Peyer's patch (tissue), 4 donors: Measurements from ENCODE around the gene LANCL3. TPM values are rescaled to one million over a fixed set of nuclear protein-coding genes. Genes with fewer than 3 reads are reported as not detected.
"Not testable (repeated sequence)": the region's sequence is repeated elsewhere in the genome, so short reads cannot be mapped to it uniquely, and the experiment has no call there.

Experiments
- DNase-seq, 3 donors: peaks; one replicate each; pipeline ENCODE4 v3.0.0-alpha.2; 2017 to 2019
- H3K27ac ChIP-seq, 4 donors: fragments of 200-600 bp; sonication (generic); one replicate each; pipeline ENCODE4 v1.5.1; 2016 to 2019
- H3K27me3 ChIP-seq, 2 donors: fragments of 200-600 bp; sonication (generic); one replicate each; pipeline ENCODE4 v1.5.1; 2019
- H3K36me3 ChIP-seq, 3 donors: fragments of 200-600 bp; sonication (generic); one replicate each; pipeline ENCODE4 v1.5.1; 2016 to 2019
- H3K4me1 ChIP-seq, 4 donors: fragments of 200-600 bp; sonication (generic); one replicate each; pipeline ENCODE4 v1.5.1; 2016 to 2019
- H3K4me3 ChIP-seq, 4 donors: fragments of 200-600 bp; sonication (generic); 1 replicate in 3 of 4; 2 replicates in 1 of 4; pipeline ENCODE4 v1.5.1; 2016 to 2019; ENCODE audit warnings: mild to moderate bottlenecking in 1 of 4
- H3K9me3 ChIP-seq, 4 donors: fragments of 200-600 bp; sonication (generic); one replicate each; pipeline ENCODE4 v1.5.1; 2016 to 2019; ENCODE audit warnings: mild to moderate bottlenecking in 1 of 4
- POLR2A ChIP-seq, 2 donors: fragments of 450-650 bp; IDR thresholded peaks; one replicate each; pipeline ENCODE4 v1.5.1; 2017; ENCODE audit warnings: antibody characterized with exemption in 2 of 2, mild to moderate bottlenecking in 2 of 2, moderate library complexity in 2 of 2
- total RNA-seq, 4 donors: library from RNA; depleted of rRNA; stranded (reverse); fragments of >200 nt; gene quantifications; one replicate each; pipeline ENCODE4 v1.1.0, GENCODE V29; 2016
- TF ChIP-seq, protein P1 (sequence below), 6 experiments: fragments of 450-650 bp in 4 of 6; fragments of 200-600 bp in 2 of 6; sonication (generic) in 1 of 6; IDR thresholded peaks; one replicate each; pipeline ENCODE4 v1.5.1; 2017 to 2019; ENCODE audit warnings: antibody characterized with exemption in 6 of 6, mild to moderate bottlenecking in 3 of 6, moderate library complexity in 1 of 6

Gene LANCL3
- total RNA-seq, 4 donors from 2014 or later, result 0.28 to 3.4 (median 0.88) TPM; not detected in 1

DNA sequence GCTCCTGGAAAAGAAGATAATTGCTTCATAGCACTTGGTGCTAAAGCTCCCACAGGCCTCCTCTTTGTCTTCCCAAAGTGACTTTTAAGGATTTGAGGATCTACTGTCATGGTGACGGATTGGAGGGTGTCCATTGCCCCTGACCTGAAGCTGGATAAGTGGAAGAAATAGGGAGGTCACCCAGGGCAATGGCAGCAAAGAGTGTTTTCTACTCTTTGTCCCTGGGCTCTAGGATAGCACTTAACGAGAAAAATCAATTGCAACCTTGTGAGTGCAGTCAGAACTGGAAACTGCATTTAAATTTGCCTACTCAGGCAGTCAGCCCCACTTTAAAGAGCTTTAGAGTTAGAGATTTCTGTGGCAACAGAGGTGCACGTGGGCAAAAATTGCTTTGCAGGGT is 70.4 kb downstream of the LANCL3 start:
- H3K4me3 ChIP-seq, result no peak overlapping the region
- no peaks in the 10 kb centered on the region for H3K27me3 ChIP-seq
- H3K27ac ChIP-seq, result no peak overlapping the region
- no peak for TF ChIP-seq POLR2A (IDR thresholded peaks at IDR 0.05)
- TF ChIP-seq, protein P1, sequence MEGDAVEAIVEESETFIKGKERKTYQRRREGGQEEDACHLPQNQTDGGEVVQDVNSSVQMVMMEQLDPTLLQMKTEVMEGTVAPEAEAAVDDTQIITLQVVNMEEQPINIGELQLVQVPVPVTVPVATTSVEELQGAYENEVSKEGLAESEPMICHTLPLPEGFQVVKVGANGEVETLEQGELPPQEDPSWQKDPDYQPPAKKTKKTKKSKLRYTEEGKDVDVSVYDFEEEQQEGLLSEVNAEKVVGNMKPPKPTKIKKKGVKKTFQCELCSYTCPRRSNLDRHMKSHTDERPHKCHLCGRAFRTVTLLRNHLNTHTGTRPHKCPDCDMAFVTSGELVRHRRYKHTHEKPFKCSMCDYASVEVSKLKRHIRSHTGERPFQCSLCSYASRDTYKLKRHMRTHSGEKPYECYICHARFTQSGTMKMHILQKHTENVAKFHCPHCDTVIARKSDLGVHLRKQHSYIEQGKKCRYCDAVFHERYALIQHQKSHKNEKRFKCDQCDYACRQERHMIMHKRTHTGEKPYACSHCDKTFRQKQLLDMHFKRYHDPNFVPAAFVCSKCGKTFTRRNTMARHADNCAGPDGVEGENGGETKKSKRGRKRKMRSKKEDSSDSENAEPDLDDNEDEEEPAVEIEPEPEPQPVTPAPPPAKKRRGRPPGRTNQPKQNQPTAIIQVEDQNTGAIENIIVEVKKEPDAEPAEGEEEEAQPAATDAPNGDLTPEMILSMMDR (IDR thresholded peaks at IDR 0.05), result no peak
- no peaks in the 10 kb centered on the region for H3K4me1 ChIP-seq
- H3K9me3 ChIP-seq, result no peaks in the 10 kb centered on the region
- H3K36me3 ChIP-seq, result no peaks in the 10 kb centered on the region
- no peak for DNase-seq

DNA sequence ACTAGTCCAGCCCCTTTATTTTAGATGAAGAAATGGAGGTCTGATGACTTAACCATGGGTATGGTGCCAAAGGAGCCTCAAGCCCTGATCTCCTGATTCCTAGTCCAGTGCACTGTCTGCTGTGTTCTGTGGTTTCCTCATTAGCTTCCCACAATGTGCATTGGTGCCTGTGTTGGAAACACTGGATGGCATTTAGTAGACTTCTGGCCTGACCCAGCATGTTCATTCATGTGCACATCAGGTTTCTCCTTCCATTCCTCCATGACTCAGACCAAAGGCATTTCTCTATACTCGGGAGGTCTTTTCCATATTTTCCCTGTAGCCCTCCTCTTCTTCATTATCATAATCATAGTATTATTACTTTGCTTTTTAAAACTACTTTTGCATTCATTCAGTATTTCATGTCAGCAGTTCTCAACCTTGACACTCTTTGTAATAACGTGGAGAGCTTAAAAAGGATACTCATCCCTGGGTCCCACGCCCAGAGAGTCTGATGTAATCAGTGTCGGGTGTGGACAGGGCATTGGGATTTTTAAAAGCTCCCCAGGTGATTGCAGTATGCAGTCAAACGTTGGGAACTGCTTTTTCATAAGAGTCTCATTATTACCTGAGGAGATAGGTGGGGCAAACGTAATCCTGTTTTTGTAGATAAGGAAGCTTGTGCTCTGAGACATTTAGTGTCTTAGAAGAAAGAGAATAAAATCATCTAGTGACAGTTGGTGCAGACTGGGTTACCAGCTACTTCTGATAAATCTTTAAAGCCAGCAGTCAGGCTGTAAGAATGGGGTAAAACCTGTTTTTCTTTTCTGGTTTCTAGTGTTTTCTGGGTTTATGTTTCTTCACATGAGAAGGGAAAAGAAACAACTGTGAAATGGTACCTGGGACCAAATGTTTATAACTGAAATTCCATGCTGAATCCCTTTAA is 73.2 kb downstream of the LANCL3 start:
- Histone ChIP-seq H3K4me1 (no peaks in the 10 kb centered on the region), H3K36me3 (no peaks in the 10 kb centered on the region), H3K9me3 (no peaks in the 10 kb centered on the region), H3K4me3 (no peak overlapping the region), H3K27me3 (no peaks in the 10 kb centered on the region), H3K27ac (no peak overlapping the region)
- TF ChIP-seq, protein P1 (IDR thresholded peaks at IDR 0.05), result no peak
- TF ChIP-seq POLR2A (IDR thresholded peaks at IDR 0.05), result no peak
- DNase-seq, result no peak

DNA sequence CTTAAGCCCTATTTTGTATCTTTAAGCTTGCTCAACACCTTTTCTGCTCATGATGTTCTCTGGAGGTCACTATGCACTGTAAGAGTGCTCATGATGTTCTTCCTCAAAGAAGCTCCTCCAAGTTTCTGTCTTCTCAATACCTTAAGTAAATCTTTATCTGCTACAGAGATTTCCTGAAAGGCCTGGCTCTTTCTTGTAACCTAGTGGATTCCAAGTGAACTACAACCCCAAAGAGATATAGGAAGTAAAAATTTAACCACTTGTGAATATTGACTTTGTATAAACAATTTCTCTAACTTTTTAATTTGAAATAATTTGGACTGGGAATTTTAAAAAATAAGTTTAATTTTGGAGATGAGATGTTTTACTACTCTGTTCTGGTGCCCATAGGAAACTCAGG is 74.8 kb downstream of the LANCL3 start:
- no peak for DNase-seq
- no peak overlapping the region for H3K27ac ChIP-seq
- H3K27me3 ChIP-seq, result no peaks in the 10 kb centered on the region
- H3K4me3 ChIP-seq, result no peak overlapping the region
- TF ChIP-seq POLR2A (IDR thresholded peaks at IDR 0.05), result no peak
- TF ChIP-seq, protein P1 (IDR thresholded peaks at IDR 0.05), result peak in 3 of 6 experiments; percentile 19 to 29 (median 28)
- H3K9me3 ChIP-seq, result no peaks in the 10 kb centered on the region
- no peaks in the 10 kb centered on the region for H3K4me1 ChIP-seq
- no peaks in the 10 kb centered on the region for H3K36me3 ChIP-seq

DNA sequence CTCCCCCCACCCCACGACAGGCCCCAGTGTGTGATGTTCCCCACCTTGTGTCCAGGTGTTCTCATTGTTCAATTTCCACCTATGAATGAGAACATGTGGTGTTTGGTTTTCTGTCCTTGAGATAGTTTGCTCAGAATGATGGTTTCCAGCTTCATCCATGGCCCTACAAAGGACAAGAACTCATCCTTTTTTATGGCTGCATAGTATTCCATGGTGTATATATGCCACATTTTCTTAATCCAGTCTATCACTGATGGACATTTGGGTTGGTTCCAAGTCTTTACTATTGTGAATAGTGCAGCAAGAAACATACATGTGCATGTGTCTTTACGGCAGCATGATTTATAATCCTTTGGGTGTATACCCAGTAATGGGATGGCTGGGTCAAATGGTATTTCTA is 79.4 kb downstream of the LANCL3 start:
- H3K27ac ChIP-seq, H3K36me3 ChIP-seq, H3K4me1 ChIP-seq, H3K27me3 ChIP-seq, DNase-seq, H3K9me3 ChIP-seq, H3K4me3 ChIP-seq: not testable (repeated sequence)

DNA sequence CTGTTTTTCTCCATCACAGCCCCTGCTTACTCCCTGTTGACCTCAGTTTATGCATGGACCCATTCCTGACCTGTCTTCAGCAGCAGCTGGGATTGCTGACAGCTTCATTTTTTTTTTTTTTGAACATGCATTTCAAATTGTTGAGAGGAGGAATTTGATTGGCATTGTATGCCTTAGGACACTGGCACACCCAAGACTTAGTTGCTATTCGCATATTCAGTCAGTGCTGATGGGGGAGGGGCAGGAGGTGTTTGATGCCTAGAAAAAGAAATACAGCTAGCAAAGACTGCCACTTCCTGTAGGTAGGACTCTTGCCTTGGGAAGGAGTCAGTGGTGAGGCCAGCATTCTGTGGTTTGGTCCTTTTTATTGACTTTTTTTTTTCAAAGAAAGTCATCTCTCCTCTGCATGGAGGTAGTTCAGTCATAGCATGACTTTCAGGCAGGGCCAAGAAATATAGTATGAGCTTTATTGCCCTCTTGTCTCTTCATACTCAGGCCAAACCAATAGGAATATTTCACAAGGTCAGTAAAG is 80.5 kb downstream of the LANCL3 start:
- no peaks in the 10 kb centered on the region for H3K36me3 ChIP-seq

More for the DNA sequence above, 80.5 kb downstream of the LANCL3 start:
- Histone ChIP-seq H3K9me3 (no peaks in the 10 kb centered on the region), H3K27me3 (no peaks in the 10 kb centered on the region), H3K4me3 (no peak overlapping the region), H3K27ac (no peak overlapping the region), H3K4me1 (no peaks in the 10 kb centered on the region)
- DNase-seq, result no peak
- TF ChIP-seq POLR2A (IDR thresholded peaks at IDR 0.05), result no peak
- TF ChIP-seq, protein P1 (IDR thresholded peaks at IDR 0.05), result no peak
